A549 (cell line): ENCODE data around the gene FAM50B. TPM values are rescaled to one million over a fixed set of nuclear protein-coding genes. Genes with fewer than 3 reads are reported as not detected.

Experiments used
- ATAC-seq, 2 experiments: fragments of 200-7000 bp in 1 of 2; fragments of >200 bp in 1 of 2; cut with Nextera tagmentation in 1 of 2; cut with Tn5 transposase in 1 of 2; 3 replicates each; pipeline versions ENCODE4 v1.8.0 to v1.9.1; 2018 to 2020; ENCODE audit warnings: mild to moderate bottlenecking in 1 of 2, moderate library complexity in 1 of 2
- CTCF ChIA-PET: fragments of 300-600 bp; sonication (Branson Sonifier 250); formaldehyde crosslinking; extraction: SDS; loops from one replicate; lab custom pipeline; 2021; ENCODE audit warnings: antibody characterized with exemption, inconsistent platforms; lab: Yijun Ruan, JAX
- POLR2A ChIA-PET: fragments of 350-600 bp; formaldehyde crosslinking; extraction: SDS; loops from one replicate; lab custom pipeline; 2021; ENCODE audit warnings: antibody characterized with exemption, inconsistent platforms; lab: Yijun Ruan, JAX
- DNase-seq, 2 experiments: peaks; one replicate each; pipeline versions ENCODE4 v3.0.0 to v3.0.0-alpha.2; 2011 to 2016; ENCODE audit warnings: low read depth in 1 of 2, low spot score in 1 of 2
- FAIRE-seq: peaks from 2 replicates; lab custom pipeline; 2011; peaks lifted over from hg19 to GRCh38; lab: Jason Lieb, UNC
- H3K27ac ChIP-seq, 2 experiments: fragments of >200 bp; sonication (Bioruptor Twin); formaldehyde crosslinking; 3 replicates each; pipeline ENCODE4 v1.5.1; 2016 to 2017
- H3K4me1 ChIP-seq: fragments of >200 bp; sonication (Bioruptor Twin); formaldehyde crosslinking; 3 replicates; pipeline ENCODE4 v1.6.1; 2016
- H3K4me2 ChIP-seq: fragments of >200 bp; sonication (Bioruptor Twin); formaldehyde crosslinking; 3 replicates; pipeline ENCODE4 v1.6.1; 2016
- H3K4me3 ChIP-seq: fragments of >200 bp; sonication (Bioruptor Twin); formaldehyde crosslinking; 3 replicates; pipeline ENCODE4 v1.5.1; 2016
- H3K9me3 ChIP-seq: fragments of >200 bp; sonication (Bioruptor Twin); formaldehyde crosslinking; 3 replicates; pipeline ENCODE4 v1.6.1; 2016
- ATOH8 ChIP-seq: fragments of 250-450 bp; sonication (Bioruptor Pico); IDR thresholded peaks from 2 replicates; pipeline ENCODE4 v1.5.0; 2020; ENCODE audit warnings: low read depth, mild to moderate bottlenecking, moderate library complexity
- BCL3 ChIP-seq: fragments of >200 bp; sonication (Bioruptor Twin); formaldehyde crosslinking; IDR thresholded peaks from 3 replicates; pipeline ENCODE4 v1.6.1; 2016
- BHLHE40 ChIP-seq: IDR thresholded peaks from 2 replicates; pipeline ENCODE4 v1.6.1; 2012; ENCODE audit warnings: low read depth, low read length, inconsistent platforms
- CBX2 ChIP-seq: fragments of 200-600 bp; sonication (generic); IDR thresholded peaks from 2 replicates; pipeline ENCODE4 v1.6.1; 2016; ENCODE audit warnings: low read depth, mild to moderate bottlenecking, borderline replicate concordance
- CBX8 ChIP-seq: fragments of 200-600 bp; sonication (generic); IDR thresholded peaks from 2 replicates; pipeline ENCODE4 v1.6.1; 2016
- CEBPB ChIP-seq, 2 experiments: fragments of >200 bp in 1 of 2; sonication (Bioruptor Twin) in 1 of 2; formaldehyde crosslinking in 1 of 2; IDR thresholded peaks; 2 replicates each; pipeline ENCODE4 v1.6.1; 2012 to 2016
- CTCF ChIP-seq: fragments of >200 bp; sonication (Bioruptor Twin); formaldehyde crosslinking; IDR thresholded peaks from 3 replicates; pipeline ENCODE4 v1.5.1; 2016
- E2F6 ChIP-seq: IDR thresholded peaks from 2 replicates; pipeline ENCODE4 v1.6.1; 2012; ENCODE audit warnings: low read depth, borderline replicate concordance
- EHF ChIP-seq: fragments of 250-450 bp; sonication (Bioruptor Pico); IDR thresholded peaks from 2 replicates; pipeline ENCODE4 v1.5.0; 2020; ENCODE audit warnings: mild to moderate bottlenecking
- EP300 ChIP-seq, 2 experiments: fragments of >200 bp; sonication (Bioruptor Twin); formaldehyde crosslinking; IDR thresholded peaks; 2 replicates in 1 of 2; 3 replicates in 1 of 2; pipeline ENCODE4 v1.6.1; 2016 to 2017
- ESRRA ChIP-seq: fragments of 150-350 bp; IDR thresholded peaks from 2 replicates; pipeline ENCODE4 v1.6.1; 2014; ENCODE audit warnings: mild to moderate bottlenecking, low read length, borderline replicate concordance
- FOSL2 ChIP-seq, 2 experiments: fragments of 450-650 bp in 1 of 2; fragments of >200 bp in 1 of 2; sonication (Bioruptor Twin) in 1 of 2; formaldehyde crosslinking; IDR thresholded peaks; 2 replicates each; pipeline versions ENCODE4 v1.5.0 to v1.6.1; 2016 to 2020; ENCODE audit warnings: mild to moderate bottlenecking in 1 of 2, moderate library complexity in 1 of 2
- FOXS1 ChIP-seq: fragments of 250-450 bp; sonication (Bioruptor Pico); IDR thresholded peaks from 2 replicates; pipeline ENCODE4 v1.5.0; 2020; ENCODE audit warnings: mild to moderate bottlenecking, moderate library complexity
- GATA3 ChIP-seq: IDR thresholded peaks from 2 replicates; pipeline ENCODE4 v1.6.1; 2012; ENCODE audit warnings: borderline replicate concordance
- HDAC2 ChIP-seq: fragments of 200-600 bp; sonication (generic); IDR thresholded peaks from 2 replicates; pipeline ENCODE4 v1.6.1; 2016
- HMGXB4 ChIP-seq: fragments of 250-450 bp; sonication (Bioruptor Pico); IDR thresholded peaks from 2 replicates; pipeline ENCODE4 v1.5.0; 2021; ENCODE audit warnings: mild to moderate bottlenecking, moderate library complexity, borderline replicate concordance
- JUN ChIP-seq, 2 experiments: fragments of >200 bp; sonication (Bioruptor Twin); formaldehyde crosslinking; IDR thresholded peaks; 2 replicates in 1 of 2; 3 replicates in 1 of 2; pipeline ENCODE4 v1.6.1; 2016 to 2017
- JUNB ChIP-seq: fragments of >200 bp; sonication (Bioruptor Twin); formaldehyde crosslinking; IDR thresholded peaks from 2 replicates; pipeline ENCODE4 v1.6.1; 2016
- MAFK ChIP-seq: fragments of 450-650 bp; IDR thresholded peaks from 2 replicates; pipeline ENCODE4 v1.6.1; 2014; ENCODE audit not compliant: partially characterized antibody
- MAX ChIP-seq: IDR thresholded peaks from 2 replicates; pipeline ENCODE4 v1.6.1; 2012
- NPAS2 ChIP-seq: fragments of 250-450 bp; sonication (Bioruptor Pico); IDR thresholded peaks from 2 replicates; pipeline ENCODE4 v1.8.0; 2022; ENCODE audit warnings: mild to moderate bottlenecking, moderate library complexity, borderline replicate concordance
- PBX3 ChIP-seq: IDR thresholded peaks from 2 replicates; pipeline ENCODE4 v1.6.1; 2012
- PHF8 ChIP-seq: fragments of 200-600 bp; sonication (generic); IDR thresholded peaks from 2 replicates; pipeline ENCODE4 v1.6.1; 2016; ENCODE audit warnings: low read depth, mild to moderate bottlenecking, antibody characterized with exemption, moderate library complexity, borderline replicate concordance
- RCOR1 ChIP-seq: fragments of 150-350 bp; IDR thresholded peaks from 2 replicates; pipeline ENCODE4 v1.6.1; 2014; ENCODE audit warnings: antibody characterized with exemption, low read length, low read depth
- REST ChIP-seq: fragments of 200-600 bp; sonication (generic); IDR thresholded peaks from 2 replicates; pipeline ENCODE4 v1.6.1; 2016; ENCODE audit warnings: antibody characterized with exemption, mild to moderate bottlenecking, moderate library complexity
- RFX5 ChIP-seq: fragments of 450-650 bp; IDR thresholded peaks from 2 replicates; pipeline ENCODE4 v1.7.1; 2014; ENCODE audit warnings: antibody characterized with exemption, mild to moderate bottlenecking, moderate library complexity
- SMC3 ChIP-seq: fragments of >200 bp; sonication (Bioruptor Twin); formaldehyde crosslinking; IDR thresholded peaks from 3 replicates; pipeline ENCODE4 v1.6.1; 2018; ENCODE audit warnings: inconsistent platforms
- SREBF2 ChIP-seq: fragments of 450-650 bp; IDR thresholded peaks from 2 replicates; pipeline ENCODE4 v1.6.1; 2014; ENCODE audit warnings: mild to moderate bottlenecking, moderate library complexity
- WGBS: methylation state at CpG from one replicate; pipeline ENCODE4 v1.1.6; 2017; ENCODE audit errors: missing lambda C conversion rate; 5-methylcytosine and 5-hydroxymethylcytosine counted together
- polyA plus RNA-seq, 4 experiments: library from polyadenylated mRNA; depleted of rRNA in 3 of 4; stranded (reverse); fragments of >200 nt; fragmentation: RNase III in 1 of 4; extraction: RNeasy Plus Mini Kit Qiagen cat#74134 plus additional on column Dnase treatment in 1 of 4; gene quantifications; 2 replicates in 3 of 4; 3 replicates in 1 of 4; pipeline ENCODE4 v1.2.3, GENCODE V29; 2011 to 2017

Gene FAM50B
- polyA plus RNA-seq, 2 of the 4 experiments (the other 2 are of a cell fraction) = 5.1 to 6.4 TPM

- Histone ChIP-seq H3K4me3 (no peak overlapping the region), H3K4me2 (peak overlapping the region; percentile 74), H3K9me3 (no peaks in the 10 kb centered on the region), H3K27ac (peak overlapping the region; percentile 86 to 96), H3K4me1 (peaks cover 31% of the 10 kb centered on the region)
- CTCF ChIA-PET = interaction anchor here (1.0 to 1.1 kb wide), 2 partner anchors 63 to 84 kb away, joined by 3 to 4 read pairs; no protein-coding TSS in a partner anchor
- 14% methylated on average over 14 of the region's 16 CpGs for WGBS
- ATAC-seq = peak; percentile 92 to 96
- POLR2A ChIA-PET = no interaction called here
- DNase-seq = peak; percentile 56 to 87
- peak; percentile 77 for FAIRE-seq
- TF ChIP-seq JUN (IDR thresholded peaks at IDR 0.05) (peak in 1 of 2 experiments; percentile 67; a peak in 4 of 5 replicates), ESRRA (no peak), BCL3 (peak; percentile 69; the same call in 2 of the 3 replicates), MAFK (no peak), NPAS2 (CRISPR knock-in tag) (no peak), RFX5 (no peak), CBX8 (no peak), BHLHE40 (no peak), PHF8 (no peak), HMGXB4 (no peak), E2F6 (no peak), ATOH8 (CRISPR knock-in tag) (no peak), PBX3 (no peak), EP300 (IDR thresholded peaks at IDR 0.05) (peak; percentile 73 to 79; a peak in 3 of 5 replicates), MAX (peak; percentile 41; the same call in 1 of the 2 replicates), GATA3 (peak; percentile 96), CBX2 (no peak), SREBF2 (no peak), REST (no peak), EHF (CRISPR knock-in tag) (no peak), FOXS1 (CRISPR knock-in tag) (no peak), CEBPB (IDR thresholded peaks at IDR 0.05) (peak; percentile 73 to 79), RCOR1 (no peak), HDAC2 (no peak), SMC3 (no peak), CTCF (no peak), JUNB (peak; percentile 62; the same call in 1 of the 2 replicates), FOSL2 (IDR thresholded peaks at IDR 0.05) (no peak), FOSL2 (CRISPR knock-in tag; IDR thresholded peaks at IDR 0.05) (peak; percentile 47)
These were observed 20.7 kb downstream of the FAM50B start for GRCh38 chr6:3869632-3870527.
